ENCODE data around the gene KERA.
A peak's percentile ranks its signal among the peaks of the same experiment; 100 is the strongest.

Gene KERA

GRCh38 chr12:91073426-91073825 lies 15.6 kb upstream of the KERA start:
- no peak for DNase-seq (ENCODE audit: low spot score)

- no peak for DNase-seq (ENCODE audit: low spot score)
Observed at GRCh38 chr12:91072931-91073330, 15.1 kb upstream of the KERA start.

GRCh38 chr12:91070936-91071335 lies 13.1 kb upstream of the KERA start:
- no peak for DNase-seq (ENCODE audit: low spot score)

- no peak for DNase-seq (ENCODE audit: low spot score)
Observed at GRCh38 chr12:91065396-91065795, 7.6 kb upstream of the KERA start.

- DNase-seq (ENCODE audit: low spot score): no peak
Observed at GRCh38 chr12:91064640-91065039, 6.8 kb upstream of the KERA start.

GRCh38 chr12:91061091-91061490 lies 3.3 kb upstream of the KERA start:
- DNase-seq (ENCODE audit: low spot score): no peak

- DNase-seq (ENCODE audit: low spot score): no peak
Observed at GRCh38 chr12:91059211-91059610, 1.4 kb upstream of the KERA start.

- no peak for DNase-seq (ENCODE audit: low spot score)
Observed at GRCh38 chr12:91058786-91059185, 962 bp upstream of the KERA start.

GRCh38 chr12:91056488-91056887 lies 1.3 kb downstream of the KERA start:
- no peak for DNase-seq (ENCODE audit: low spot score)

- no peak for DNase-seq (ENCODE audit: low spot score)
Observed at GRCh38 chr12:91055976-91056375, 1.8 kb downstream of the KERA start.

- no peak for DNase-seq (ENCODE audit: low spot score)
Observed at GRCh38 chr12:91053951-91054715, 3.7 kb downstream of the KERA start.

- no peak for DNase-seq (ENCODE audit: low spot score)
Observed at GRCh38 chr12:91052026-91052425, 5.8 kb downstream of the KERA start.

GRCh38 chr12:91044586-91044985 lies 13.2 kb downstream of the KERA start:
- no peak for DNase-seq (ENCODE audit: low spot score)

GRCh38 chr12:91043408-91043807 lies 14.4 kb downstream of the KERA start:
- no peak for DNase-seq (ENCODE audit: low spot score)

GRCh38 chr12:91040096-91040755 lies 17.6 kb downstream of the KERA start:
- DNase-seq (ENCODE audit: low spot score): no peak

- DNase-seq (ENCODE audit: low spot score): no peak
Observed at GRCh38 chr12:91037276-91037675, 20.5 kb downstream of the KERA start.

GRCh38 chr12:91033251-91033650 lies 24.6 kb downstream of the KERA start:
- no peak for DNase-seq (ENCODE audit: low spot score)

GRCh38 chr12:91023326-91024004 lies 34.4 kb downstream of the KERA start:
- DNase-seq (ENCODE audit: low spot score): peak; percentile 20

GRCh38 chr12:91021076-91021475 lies 36.7 kb downstream of the KERA start:
- DNase-seq (ENCODE audit: low spot score): no peak

- DNase-seq (ENCODE audit: low spot score): no peak
Observed at GRCh38 chr12:91019455-91019854, 38.4 kb downstream of the KERA start.

GRCh38 chr12:91017511-91018263 lies 40.1 kb downstream of the KERA start:
- no peak for DNase-seq (ENCODE audit: low spot score)

- DNase-seq (ENCODE audit: low spot score): no peak
Observed at GRCh38 chr12:91017043-91017442, 40.8 kb downstream of the KERA start.
